Measurements from ENCODE around the gene USP17L5.
"Not testable (repeated sequence)": the region's sequence is repeated elsewhere in the genome, so short reads cannot be mapped to it uniquely, and the experiment has no call there.

DNA sequence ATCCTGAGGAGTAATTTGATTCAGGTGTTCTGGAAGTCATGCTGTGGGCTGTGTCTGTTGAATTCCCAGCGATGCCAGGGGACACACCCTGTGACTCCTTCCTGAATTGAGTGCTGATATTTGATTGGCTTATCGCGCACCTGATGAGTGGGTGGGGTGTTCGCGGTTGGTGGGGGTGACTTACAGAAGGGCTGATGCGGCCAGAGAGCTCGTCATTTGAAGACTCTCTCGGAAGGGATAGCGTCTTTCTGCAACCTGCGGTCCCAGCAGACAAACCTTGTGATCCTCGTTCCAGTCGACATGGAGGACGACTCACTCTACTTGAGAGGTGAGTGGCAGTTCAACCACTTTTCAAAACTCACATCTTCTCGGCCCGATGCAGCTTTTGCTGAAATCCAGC lies 23.6 kb downstream of the USP17L5 start, which contains the start of gene USP17L30:
- TF ChIP-seq, protein P1, sequence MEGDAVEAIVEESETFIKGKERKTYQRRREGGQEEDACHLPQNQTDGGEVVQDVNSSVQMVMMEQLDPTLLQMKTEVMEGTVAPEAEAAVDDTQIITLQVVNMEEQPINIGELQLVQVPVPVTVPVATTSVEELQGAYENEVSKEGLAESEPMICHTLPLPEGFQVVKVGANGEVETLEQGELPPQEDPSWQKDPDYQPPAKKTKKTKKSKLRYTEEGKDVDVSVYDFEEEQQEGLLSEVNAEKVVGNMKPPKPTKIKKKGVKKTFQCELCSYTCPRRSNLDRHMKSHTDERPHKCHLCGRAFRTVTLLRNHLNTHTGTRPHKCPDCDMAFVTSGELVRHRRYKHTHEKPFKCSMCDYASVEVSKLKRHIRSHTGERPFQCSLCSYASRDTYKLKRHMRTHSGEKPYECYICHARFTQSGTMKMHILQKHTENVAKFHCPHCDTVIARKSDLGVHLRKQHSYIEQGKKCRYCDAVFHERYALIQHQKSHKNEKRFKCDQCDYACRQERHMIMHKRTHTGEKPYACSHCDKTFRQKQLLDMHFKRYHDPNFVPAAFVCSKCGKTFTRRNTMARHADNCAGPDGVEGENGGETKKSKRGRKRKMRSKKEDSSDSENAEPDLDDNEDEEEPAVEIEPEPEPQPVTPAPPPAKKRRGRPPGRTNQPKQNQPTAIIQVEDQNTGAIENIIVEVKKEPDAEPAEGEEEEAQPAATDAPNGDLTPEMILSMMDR (conservative IDR thresholded peaks at IDR 0.05; ENCODE audit: low read length) = not testable (repeated sequence)
- not testable (repeated sequence) for TF ChIP-seq EZH2phosphoT487 (IDR thresholded peaks at IDR 0.05; ENCODE audit: borderline replicate concordance)
